DND-41 (cell line): ENCODE measurements around the gene INHBA.

Experiments
- EZH2 ChIP-seq: IDR thresholded peaks from 3 replicates; pipeline ENCODE4 v1.6.1; 2012; ENCODE audit warnings: borderline replicate concordance, low read depth, mild to moderate bottlenecking, moderate library complexity, low read length, inconsistent platforms; ENCODE audit not compliant: severe bottlenecking
- TF ChIP-seq, protein P1 (sequence below): IDR thresholded peaks from 2 replicates; pipeline ENCODE4 v1.5.1; 2012; ENCODE audit warnings: borderline replicate concordance, low read length, moderate library complexity, mild to moderate bottlenecking; ENCODE audit not compliant: poor library complexity, severe bottlenecking; ENCODE audit errors: extremely low read depth

- TF ChIP-seq, protein P1, sequence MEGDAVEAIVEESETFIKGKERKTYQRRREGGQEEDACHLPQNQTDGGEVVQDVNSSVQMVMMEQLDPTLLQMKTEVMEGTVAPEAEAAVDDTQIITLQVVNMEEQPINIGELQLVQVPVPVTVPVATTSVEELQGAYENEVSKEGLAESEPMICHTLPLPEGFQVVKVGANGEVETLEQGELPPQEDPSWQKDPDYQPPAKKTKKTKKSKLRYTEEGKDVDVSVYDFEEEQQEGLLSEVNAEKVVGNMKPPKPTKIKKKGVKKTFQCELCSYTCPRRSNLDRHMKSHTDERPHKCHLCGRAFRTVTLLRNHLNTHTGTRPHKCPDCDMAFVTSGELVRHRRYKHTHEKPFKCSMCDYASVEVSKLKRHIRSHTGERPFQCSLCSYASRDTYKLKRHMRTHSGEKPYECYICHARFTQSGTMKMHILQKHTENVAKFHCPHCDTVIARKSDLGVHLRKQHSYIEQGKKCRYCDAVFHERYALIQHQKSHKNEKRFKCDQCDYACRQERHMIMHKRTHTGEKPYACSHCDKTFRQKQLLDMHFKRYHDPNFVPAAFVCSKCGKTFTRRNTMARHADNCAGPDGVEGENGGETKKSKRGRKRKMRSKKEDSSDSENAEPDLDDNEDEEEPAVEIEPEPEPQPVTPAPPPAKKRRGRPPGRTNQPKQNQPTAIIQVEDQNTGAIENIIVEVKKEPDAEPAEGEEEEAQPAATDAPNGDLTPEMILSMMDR = no peak
- TF ChIP-seq EZH2 = no peak
Observed at GRCh38 chr7:41738806-41739205, 35.9 kb upstream of the INHBA start.
